Kidney epithelial cell (primary cell): ENCODE data around the gene SSNA1. TPM values are rescaled to one million over a fixed set of nuclear protein-coding genes. Genes with fewer than 3 reads are reported as not detected.

Source experiments
- DNase-seq: peaks from one replicate; pipeline ENCODE4 v3.0.0-alpha.2; 2010; ENCODE audit warnings: low read depth
- H3K27me3 ChIP-seq: 2 replicates; pipeline ENCODE4 v1.6.0; 2011; ENCODE audit warnings: low read length; ENCODE audit not compliant: control insufficient read depth, insufficient read depth
- H3K36me3 ChIP-seq: 2 replicates; pipeline ENCODE4 v1.5.1; 2011; ENCODE audit warnings: low read length; ENCODE audit not compliant: control insufficient read depth, insufficient read depth
- H3K4me3 ChIP-seq: 2 replicates; pipeline ENCODE4 v1.5.1; 2011; ENCODE audit warnings: low read depth, mild to moderate bottlenecking, control low read depth, low read length
- CTCF ChIP-seq: IDR thresholded peaks from 2 replicates; pipeline ENCODE4 v1.5.1; 2011; ENCODE audit warnings: mild to moderate bottlenecking, moderate library complexity, low read length, control low read depth, inconsistent platforms; ENCODE audit not compliant: insufficient read depth, poor library complexity, severe bottlenecking
- total RNA-seq: library from RNA; depleted of rRNA; stranded (reverse); fragments of >200 nt; gene quantifications from 2 replicates; pipeline ENCODE4 v1.2.3, GENCODE V29; 2015

Gene SSNA1
- total RNA-seq, 1 donor from 2014 or later: 95.1 TPM

GRCh38 chr9:137166380-137167229 lies 21.9 kb upstream of the SSNA1 start:
- TF ChIP-seq CTCF: no peak
- peaks cover 98% of the 10 kb centered on the region for H3K27me3 ChIP-seq

GRCh38 chr9:137167277-137167746 lies 21.2 kb upstream of the SSNA1 start:
- no peak for DNase-seq
- Histone ChIP-seq H3K4me3 (no peak overlapping the region), H3K27me3 (peaks cover 98% of the 10 kb centered on the region), H3K36me3 (no peaks in the 10 kb centered on the region)
- TF ChIP-seq CTCF: no peak

More at GRCh38 chr9:137166380-137167229, 21.9 kb upstream of the SSNA1 start:
- H3K4me3 ChIP-seq: no peak overlapping the region
- H3K36me3 ChIP-seq: no peaks in the 10 kb centered on the region
- no peak for DNase-seq

GRCh38 chr9:137167747-137168572 lies 20.5 kb upstream of the SSNA1 start:
- H3K36me3 ChIP-seq: no peaks in the 10 kb centered on the region
- TF ChIP-seq CTCF: no peak
- H3K27me3 ChIP-seq: peaks cover 94% of the 10 kb centered on the region
- DNase-seq: no peak
- H3K4me3 ChIP-seq: no peak overlapping the region

GRCh38 chr9:137168573-137168903 lies 19.9 kb upstream of the SSNA1 start:
- Histone ChIP-seq H3K4me3 (no peak overlapping the region), H3K36me3 (no peaks in the 10 kb centered on the region), H3K27me3 (peaks cover 93% of the 10 kb centered on the region)
- no peak for TF ChIP-seq CTCF
- no peak for DNase-seq

- TF ChIP-seq CTCF: no peak
- no peak for DNase-seq
- Histone ChIP-seq H3K36me3 (no peaks in the 10 kb centered on the region), H3K4me3 (no peak overlapping the region), H3K27me3 (peaks cover 93% of the 10 kb centered on the region)
Observed at GRCh38 chr9:137168904-137169856, 19.3 kb upstream of the SSNA1 start.
